ENCODE data around the gene FAR1.
A peak's percentile ranks its signal among the peaks of the same experiment; 100 is the strongest.

The FAR1 gene

GRCh38 chr11:13667245-13667644, 1.2 kb upstream of the FAR1 start:
- H3K4me3 ChIP-seq (ENCODE audit: low read length) = peak overlapping the region; percentile 73; the same call in 1 of the 2 replicates
- DNase-seq = no peak
- H3F3A ChIP-seq (ENCODE audit: insufficient read depth, low read length) = peaks cover 12% of the 10 kb centered on the region
- H3K27me3 ChIP-seq (replicated peaks; ENCODE audit: insufficient read depth, low read length) = no peaks in the 10 kb centered on the region
- peaks cover 20% of the 10 kb centered on the region for H3K4me1 ChIP-seq (ENCODE audit: low read length)
- no peak overlapping the region for H3K9ac ChIP-seq (ENCODE audit: low read length)
- peak overlapping the region; percentile 94 for H2AFZ ChIP-seq (ENCODE audit: low read length)
- H3K79me2 ChIP-seq (ENCODE audit: low read length) = peaks cover 38% of the 10 kb centered on the region
- H3K9me2 ChIP-seq (replicated peaks; ENCODE audit: insufficient read depth, low read length) = no peaks in the 10 kb centered on the region
- H3K36me3 ChIP-seq (replicated peaks; ENCODE audit: insufficient read depth, low read length) = 0 out of 2 replicates have a peak, but pooled peaks cover 2% of the 10 kb centered on the region
- 0 out of 2 replicates have a peak, but pooled peaks cover 9% of the 10 kb centered on the region for H4K20me1 ChIP-seq (ENCODE audit: insufficient read depth, low read length)
- peak overlapping the region; percentile 92; the same call in 1 of the 2 replicates for H3K4me2 ChIP-seq (ENCODE audit: low read depth, low read length)
- no peak for TF ChIP-seq CTCF (IDR thresholded peaks at IDR 0.05; ENCODE audit: low read length)
- no peak for TF ChIP-seq EZH2phosphoT487 (IDR thresholded peaks at IDR 0.05; ENCODE audit: low read length)
- TF ChIP-seq EZH2 (optimal IDR thresholded peaks at IDR 0.05; ENCODE audit: low read depth, low read length) = no peak
- no peak overlapping the region for H3K27ac ChIP-seq (ENCODE audit: low read length)
- no peaks in the 10 kb centered on the region for H3K9me3 ChIP-seq (replicated peaks; ENCODE audit: insufficient read depth, low read length)

GRCh38 chr11:13667795-13668101, 720 bp upstream of the FAR1 start:
- H3K36me3 ChIP-seq (replicated peaks; ENCODE audit: insufficient read depth, low read length) = 0 out of 2 replicates have a peak, but pooled peaks cover 2% of the 10 kb centered on the region
- H3F3A ChIP-seq (ENCODE audit: insufficient read depth, low read length) = peaks cover 12% of the 10 kb centered on the region
- H3K4me2 ChIP-seq (ENCODE audit: low read depth, low read length) = peak overlapping the region; percentile 92
- no peaks in the 10 kb centered on the region for H3K9me3 ChIP-seq (replicated peaks; ENCODE audit: insufficient read depth, low read length)
- DNase-seq = no peak
- peaks cover 43% of the 10 kb centered on the region for H3K79me2 ChIP-seq (ENCODE audit: low read length)
- peak overlapping the region; percentile 47; the same call in 1 of the 2 replicates for H3K9ac ChIP-seq (ENCODE audit: low read length)
- peaks cover 25% of the 10 kb centered on the region for H3K4me1 ChIP-seq (ENCODE audit: low read length)
- 0 out of 2 replicates have a peak, but pooled peaks cover 9% of the 10 kb centered on the region for H4K20me1 ChIP-seq (ENCODE audit: insufficient read depth, low read length)
- TF ChIP-seq EZH2phosphoT487 (IDR thresholded peaks at IDR 0.05; ENCODE audit: low read length) = no peak
- TF ChIP-seq EZH2 (optimal IDR thresholded peaks at IDR 0.05; ENCODE audit: low read depth, low read length) = no peak
- no peak for TF ChIP-seq CTCF (IDR thresholded peaks at IDR 0.05; ENCODE audit: low read length)
- H3K27ac ChIP-seq (ENCODE audit: low read length) = no peak overlapping the region
- H3K27me3 ChIP-seq (replicated peaks; ENCODE audit: insufficient read depth, low read length) = no peaks in the 10 kb centered on the region
- peak overlapping the region; percentile 94 for H2AFZ ChIP-seq (ENCODE audit: low read length)
- H3K4me3 ChIP-seq (ENCODE audit: low read length) = peak overlapping the region; percentile 73
- no peaks in the 10 kb centered on the region for H3K9me2 ChIP-seq (replicated peaks; ENCODE audit: insufficient read depth, low read length)

GRCh38 chr11:13668957-13669521, 571 bp downstream of the FAR1 start:
- H3K79me2 ChIP-seq (ENCODE audit: low read length) = peaks cover 56% of the 10 kb centered on the region
- H3K4me2 ChIP-seq (ENCODE audit: low read depth, low read length) = peak overlapping the region; percentile 66
- H3K27ac ChIP-seq (ENCODE audit: low read length) = peak overlapping the region; percentile 72; the same call in 1 of the 2 replicates
- no peaks in the 10 kb centered on the region for H3K27me3 ChIP-seq (replicated peaks; ENCODE audit: insufficient read depth, low read length)
- H3K4me1 ChIP-seq (ENCODE audit: low read length) = peaks cover 31% of the 10 kb centered on the region
- TF ChIP-seq EZH2phosphoT487 (IDR thresholded peaks at IDR 0.05; ENCODE audit: low read length) (no peak), CTCF (IDR thresholded peaks at IDR 0.05; ENCODE audit: low read length) (no peak), EZH2 (optimal IDR thresholded peaks at IDR 0.05; ENCODE audit: low read depth, low read length) (no peak)
- DNase-seq = peak; percentile 64
- 0 out of 2 replicates have a peak, but pooled peaks cover 2% of the 10 kb centered on the region for H3K36me3 ChIP-seq (replicated peaks; ENCODE audit: insufficient read depth, low read length)
- peak overlapping the region; percentile 76 for H3K4me3 ChIP-seq (ENCODE audit: low read length)
- H4K20me1 ChIP-seq (ENCODE audit: insufficient read depth, low read length) = 0 out of 2 replicates have a peak, but pooled peaks cover 9% of the 10 kb centered on the region
- H3K9me3 ChIP-seq (replicated peaks; ENCODE audit: insufficient read depth, low read length) = no peaks in the 10 kb centered on the region
- peak overlapping the region; percentile 63 for H2AFZ ChIP-seq (ENCODE audit: low read length)
- H3K9ac ChIP-seq (ENCODE audit: low read length) = peak overlapping the region; percentile 84
- no peaks in the 10 kb centered on the region for H3K9me2 ChIP-seq (replicated peaks; ENCODE audit: insufficient read depth, low read length)
- peaks cover 12% of the 10 kb centered on the region for H3F3A ChIP-seq (ENCODE audit: insufficient read depth, low read length)

All from MM.1S (cell line).